Measurements from ENCODE around the gene ZBTB3.
A peak's percentile ranks its signal among the peaks of the same experiment; 100 is the strongest.
"Not testable (repeated sequence)": the region's sequence is repeated elsewhere in the genome, so short reads cannot be mapped to it uniquely, and the experiment has no call there.

The ZBTB3 gene

DNA sequence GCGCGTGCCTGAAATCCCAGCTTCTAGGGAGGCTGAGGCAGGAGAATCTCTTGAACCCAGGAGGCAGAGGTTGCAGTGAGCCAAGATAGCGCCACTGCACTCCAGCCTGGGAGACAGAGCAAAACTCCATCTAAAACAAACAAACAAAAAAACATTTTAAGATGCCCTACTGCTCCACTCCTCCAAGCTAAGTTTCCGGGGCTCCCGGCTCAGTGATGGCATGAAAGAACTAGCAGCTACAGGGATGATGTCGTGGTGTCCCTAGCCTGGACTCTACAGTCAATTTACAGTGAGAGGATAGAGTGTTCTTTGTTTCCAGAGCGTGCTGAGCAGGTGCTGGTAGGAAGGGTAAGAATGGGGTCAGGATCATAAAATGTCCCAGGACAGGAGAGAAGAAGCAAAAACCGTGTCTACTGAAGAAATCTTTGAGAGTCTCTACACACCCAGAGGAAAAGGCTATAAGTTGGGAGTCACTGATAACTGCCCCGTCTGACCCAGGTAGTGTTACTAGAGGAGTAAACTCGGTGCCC is 1.2 kb upstream of the ZBTB3 start:
- no peak for DNase-seq

DNA sequence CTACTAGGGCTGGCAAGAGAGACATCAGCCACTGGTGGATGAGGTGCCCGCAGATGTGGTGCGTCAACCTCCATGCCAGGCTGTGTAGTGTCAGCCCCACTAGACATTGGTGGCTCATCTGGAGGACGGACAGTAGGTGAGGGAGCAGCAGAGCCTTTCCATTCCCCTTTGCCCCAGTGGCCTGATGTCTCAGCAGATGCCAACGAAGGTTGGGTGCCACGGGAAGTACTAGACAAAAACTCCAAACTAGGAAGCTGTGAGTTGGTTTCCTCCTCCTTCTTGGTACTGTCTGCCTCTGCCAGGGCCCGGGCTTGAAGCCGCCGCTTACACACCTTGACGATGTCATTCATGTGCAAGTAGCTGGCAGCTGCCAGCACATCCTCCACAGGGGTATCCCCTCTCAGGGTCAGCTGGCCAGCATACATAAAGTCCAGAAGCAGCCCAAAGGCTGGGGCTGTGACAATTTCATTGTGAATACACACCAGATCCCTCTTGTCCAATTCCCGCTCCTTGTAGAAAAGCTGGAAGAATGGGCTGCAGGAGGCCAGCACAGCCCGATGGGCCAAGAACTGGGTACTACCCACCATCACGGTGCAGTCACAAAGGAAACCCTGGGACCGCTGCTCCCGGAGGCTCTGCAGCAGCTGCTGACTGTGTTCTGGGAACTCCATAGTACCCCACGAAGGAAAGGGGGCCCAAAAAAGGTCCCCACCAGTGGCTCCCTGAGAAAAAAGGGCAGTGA is 795 bp downstream of the ZBTB3 start:
- no peak for DNase-seq

DNA sequence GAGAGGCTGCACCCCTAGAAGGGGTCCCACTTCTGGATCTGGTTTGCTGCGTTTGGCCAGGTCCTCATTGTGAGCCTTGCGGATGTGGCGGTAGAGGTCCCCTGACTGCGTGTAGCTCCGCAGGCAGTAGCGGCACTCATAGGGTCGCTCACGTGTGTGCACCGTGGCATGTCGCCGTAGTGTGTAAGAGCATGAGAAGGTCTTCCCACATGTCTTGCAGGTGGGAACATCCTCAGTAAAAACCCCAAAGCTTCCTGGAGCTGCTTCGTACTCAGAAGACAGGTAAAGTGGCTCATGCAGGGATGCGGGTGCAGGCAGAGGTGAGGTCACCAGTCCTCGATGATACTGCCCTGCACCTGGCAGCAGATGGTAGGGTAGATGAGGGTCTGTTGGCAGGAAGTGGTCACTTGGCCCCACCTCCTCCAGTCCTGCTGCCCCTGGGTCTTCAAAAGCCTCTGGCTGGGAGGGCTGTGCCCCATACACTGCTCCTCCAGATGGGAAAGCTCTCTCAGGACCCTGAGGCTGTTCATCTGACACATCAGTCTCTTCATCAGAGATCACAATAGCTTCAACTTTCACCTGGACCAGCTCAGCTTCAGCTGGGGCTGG is 1.7 kb downstream of the ZBTB3 start:
- no peak for DNase-seq

DNA sequence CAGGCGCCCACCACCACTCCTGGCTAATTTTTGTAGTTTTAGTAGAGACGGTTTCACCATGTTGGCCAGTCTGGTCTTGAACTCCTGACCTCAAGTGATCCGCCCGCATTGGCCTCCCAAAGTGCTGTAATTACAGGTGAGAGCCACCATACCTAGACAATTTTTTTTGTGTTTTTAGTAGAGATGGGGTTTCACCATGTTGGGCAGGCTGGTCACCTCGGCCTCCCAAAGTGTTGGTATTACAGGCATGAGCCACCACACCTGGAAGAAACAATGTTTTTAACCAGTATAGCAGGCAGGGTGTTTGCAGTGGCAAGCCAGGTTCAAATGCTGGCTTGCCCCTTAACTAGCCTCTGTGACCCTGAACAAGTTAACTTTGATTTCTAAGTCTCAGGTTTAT is 4.0 kb downstream of the ZBTB3 start:
- DNase-seq = not testable (repeated sequence)

DNA sequence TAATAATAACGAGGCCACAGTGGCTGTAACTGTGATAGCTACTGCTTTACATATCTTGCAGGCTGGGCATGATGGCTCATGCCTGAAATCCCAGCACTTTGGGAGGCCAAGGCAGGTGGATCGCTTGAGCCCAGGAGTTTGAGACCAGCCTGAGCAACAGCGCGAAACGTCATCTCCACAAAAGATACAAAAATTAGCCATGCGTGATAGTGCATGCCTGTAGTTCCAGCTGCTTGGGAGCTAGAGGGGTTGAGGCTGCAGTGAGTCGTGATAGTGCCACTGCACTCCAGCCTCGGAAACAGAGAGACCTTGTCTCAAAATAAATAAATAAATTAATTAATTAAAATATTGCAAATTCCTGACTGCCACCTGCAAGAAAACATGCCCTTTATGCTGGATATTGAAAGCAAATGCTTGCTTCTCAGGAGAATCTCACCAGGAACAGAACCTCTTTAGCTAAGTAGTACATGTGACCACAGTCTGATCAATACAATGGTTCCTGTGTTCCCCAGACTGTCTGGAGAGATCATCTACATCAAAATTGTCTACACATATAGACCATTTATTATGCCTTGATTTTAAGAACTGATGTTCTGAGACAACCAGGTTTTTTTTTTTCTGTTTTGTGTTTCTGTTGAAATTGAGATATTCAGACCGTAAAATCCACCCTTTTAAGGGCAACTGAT is 6.3 kb downstream of the ZBTB3 start:
- DNase-seq = no peak

GRCh38 chr11:62737196-62737595 is 16.8 kb downstream of the ZBTB3 start:
- DNase-seq = no peak

GRCh38 chr11:62732830-62733229 is 21.1 kb downstream of the ZBTB3 start:
- no peak for DNase-seq

GRCh38 chr11:62730076-62730475 is 23.9 kb downstream of the ZBTB3 start:
- not testable (repeated sequence) for DNase-seq

DNA sequence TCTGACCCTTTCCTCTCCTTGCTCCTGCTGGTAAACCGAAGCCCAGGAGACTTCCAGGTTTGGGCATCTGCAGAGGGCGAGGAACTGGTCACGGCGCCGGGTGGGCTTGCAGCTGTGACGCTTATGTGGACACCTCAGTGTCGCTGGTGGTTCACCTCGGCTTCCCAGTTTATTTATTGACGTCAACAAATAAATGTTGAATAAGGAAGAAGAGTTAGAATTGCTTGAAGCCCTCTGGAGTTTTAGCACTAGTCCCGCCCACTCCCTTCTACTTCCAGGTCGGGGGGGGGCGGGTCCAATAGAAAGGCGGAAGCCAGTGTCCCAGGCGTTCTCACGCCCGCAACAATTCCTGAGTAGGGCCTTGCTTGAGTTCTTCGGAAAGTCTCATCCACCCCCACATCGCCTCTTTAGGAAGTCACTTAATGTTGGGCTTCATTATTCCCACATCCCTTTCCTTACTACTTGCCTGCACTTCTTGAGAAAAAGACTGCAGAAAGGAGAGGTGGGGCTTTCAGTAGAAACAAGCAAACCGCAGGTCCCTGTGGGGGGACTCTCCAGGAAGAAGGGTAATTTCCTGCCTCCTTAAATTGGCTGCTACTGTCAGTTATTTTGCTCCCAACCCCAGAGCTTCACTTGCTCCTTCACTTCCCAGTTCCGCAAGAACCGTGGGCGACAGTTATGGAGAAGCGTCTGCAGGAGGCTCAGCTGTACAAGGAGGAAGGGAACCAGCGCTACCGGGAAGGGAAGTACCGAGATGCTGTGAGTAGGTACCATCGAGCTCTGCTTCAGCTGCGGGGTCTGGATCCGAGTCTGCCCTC is 25.6 kb downstream of the ZBTB3 start, which contains the start of gene TTC9C:
Gene TTC9C, plus strand, starts transcription at position 316 of the 818 bp plus-strand sequence. Its CDS starts 363 bp downstream, at position 679.
- peak; percentile 84 for DNase-seq

GRCh38 chr11:62727872-62728170 is 26.1 kb downstream of the ZBTB3 start:
- DNase-seq = peak; percentile 83

DNA sequence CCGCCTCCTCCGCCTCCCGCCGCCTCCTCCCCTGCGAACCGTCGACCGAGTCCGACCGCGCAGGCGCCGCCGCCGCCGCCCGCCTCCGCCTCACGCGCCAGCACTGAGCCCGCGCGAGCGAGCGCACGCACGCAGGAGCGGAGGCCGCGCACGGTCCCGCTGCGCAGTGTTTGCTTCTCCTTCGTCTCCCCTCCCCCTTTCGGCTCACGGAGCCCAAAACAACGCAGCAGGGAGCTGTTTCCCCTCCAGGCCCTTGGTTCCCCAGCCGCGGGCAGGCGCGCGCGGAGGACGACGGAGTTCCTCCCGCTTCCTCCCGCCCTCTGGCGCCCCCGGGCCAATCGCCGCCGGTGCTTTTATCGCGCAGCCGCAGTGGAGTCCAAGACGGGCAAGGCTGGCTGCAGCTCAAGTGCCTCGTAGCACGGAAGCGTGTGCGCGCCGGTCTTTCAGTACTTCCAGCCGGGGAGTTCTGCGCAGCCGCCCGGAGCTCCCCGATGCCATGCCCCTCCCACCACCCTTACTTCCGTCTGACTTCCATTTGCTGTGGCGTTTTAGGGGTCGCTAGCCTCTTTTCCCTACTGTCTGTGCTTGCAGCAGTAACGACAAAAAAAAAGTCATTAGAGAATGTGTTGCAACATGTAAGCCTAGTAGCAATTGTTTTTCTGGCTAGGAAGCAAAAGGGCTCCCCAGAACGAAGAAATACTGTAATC is 26.6 kb downstream of the ZBTB3 start, which contains the start of gene HNRNPUL2:
Gene HNRNPUL2, minus strand, starts transcription at position 293 of the 707 bp plus-strand sequence. CDS start 301 bp downstream, outside the sequence.
- DNase-seq = peak; percentile 98

DNA sequence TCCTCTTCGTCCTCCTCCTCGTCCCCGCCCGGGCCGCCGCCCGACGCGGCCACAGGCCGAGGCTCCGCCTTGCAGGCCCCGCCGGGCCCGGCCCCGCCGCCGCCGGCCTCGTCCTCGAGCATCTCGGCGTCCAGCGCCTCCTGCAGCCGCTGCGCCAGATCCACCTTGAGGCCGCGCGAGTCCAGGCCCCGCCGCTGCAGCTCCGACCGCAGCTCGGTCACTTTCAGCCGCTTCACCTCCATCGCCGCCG is 27.1 kb downstream of the ZBTB3 start:
- no peak for DNase-seq

- peak; percentile 42 for DNase-seq
These were observed 27.6 kb downstream of the ZBTB3 start for GRCh38 chr11:62726156-62726914.

GRCh38 chr11:62725646-62726045 is 28.3 kb downstream of the ZBTB3 start:
- no peak for DNase-seq

GRCh38 chr11:62724171-62724570 is 29.8 kb downstream of the ZBTB3 start:
- no peak for DNase-seq

DNA sequence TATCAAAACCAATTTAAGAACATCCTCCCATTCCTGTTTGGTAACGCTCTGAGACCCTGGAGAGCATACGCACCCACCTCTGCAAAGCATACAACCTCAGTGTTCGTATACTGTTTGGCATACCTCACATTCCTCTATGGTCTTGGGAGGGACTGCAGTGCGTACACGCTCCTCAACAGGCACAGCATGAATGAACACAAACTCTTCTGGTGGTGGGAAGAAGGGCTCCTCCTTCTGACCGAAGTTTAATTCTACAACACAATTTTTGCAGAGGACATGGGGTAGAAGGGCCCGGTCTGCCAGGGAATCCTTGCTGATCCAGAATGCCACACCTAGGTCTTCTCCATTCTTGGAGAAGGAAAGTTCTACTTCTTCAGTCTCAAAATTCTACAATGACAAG is 32.0 kb downstream of the ZBTB3 start:
- no peak for DNase-seq

DNA sequence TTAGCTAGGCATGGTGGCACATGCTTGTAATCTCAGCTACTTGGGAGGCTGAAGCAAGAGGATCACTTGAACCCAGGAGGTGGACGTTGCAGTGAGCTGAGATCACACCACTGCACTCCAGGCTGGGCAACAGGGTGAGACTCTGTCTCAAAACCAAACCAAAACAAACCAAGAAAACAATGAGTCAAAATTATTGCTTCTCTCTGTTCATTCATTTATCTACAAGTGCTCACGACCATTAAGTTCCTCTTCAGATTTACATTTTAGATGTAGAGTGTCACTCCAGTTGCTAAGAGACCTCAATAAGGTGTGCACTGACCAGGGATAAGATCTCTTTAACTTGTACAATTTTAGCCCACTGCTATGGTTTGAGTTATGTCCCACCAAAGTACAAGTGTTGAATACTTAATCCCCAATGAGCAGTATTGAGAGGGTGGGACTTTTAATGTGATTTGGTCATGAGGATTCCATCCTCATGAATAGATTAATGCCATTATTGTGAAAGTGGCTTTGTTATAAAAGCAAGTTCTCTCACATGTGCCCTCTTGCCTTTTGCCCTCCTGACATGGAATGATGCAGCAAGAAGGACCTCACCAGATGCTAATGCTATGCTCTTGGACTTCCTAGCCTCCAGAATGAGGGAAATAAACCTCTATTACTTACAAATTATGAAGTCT is 34.5 kb downstream of the ZBTB3 start:
- DNase-seq = no peak

DNA sequence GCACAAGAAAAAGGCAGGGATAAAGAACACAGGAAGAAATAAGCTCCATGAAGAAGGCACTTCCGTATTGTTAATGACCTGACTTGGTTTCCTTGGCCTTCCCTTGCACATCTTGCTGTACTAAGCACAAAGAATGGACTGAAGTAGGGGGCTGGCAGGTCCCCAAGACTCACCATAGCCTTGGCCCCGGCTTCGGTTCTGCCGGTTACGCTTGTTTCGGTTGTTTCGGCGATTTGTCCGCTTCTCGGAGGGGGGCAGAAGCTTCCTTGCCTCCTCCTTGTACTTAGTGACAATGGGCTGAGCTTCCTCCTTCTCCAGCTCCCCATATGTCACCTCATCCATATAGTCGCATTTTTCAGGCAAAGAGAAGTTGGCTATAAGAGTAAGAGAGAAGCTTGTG is 37.1 kb downstream of the ZBTB3 start:
- DNase-seq = no peak

DNA sequence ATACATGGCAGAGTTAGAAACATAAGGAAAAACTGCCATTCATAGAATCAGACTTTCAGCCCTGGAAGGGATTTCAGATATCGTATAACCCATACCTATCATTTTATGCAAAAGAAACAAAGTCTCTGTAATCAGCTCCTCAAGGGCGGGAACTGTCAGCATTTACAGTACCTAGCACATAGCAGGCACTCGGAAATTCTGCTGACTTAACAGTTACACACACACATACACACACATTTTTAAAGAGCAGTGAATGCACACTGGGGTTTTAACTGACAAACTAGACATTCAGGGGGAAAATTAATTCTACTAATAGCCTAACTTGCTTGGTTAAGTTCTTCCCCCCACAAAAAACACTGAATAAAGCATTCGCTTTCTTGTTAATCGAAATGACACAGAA is 37.8 kb downstream of the ZBTB3 start:
- DNase-seq = no peak

DNA sequence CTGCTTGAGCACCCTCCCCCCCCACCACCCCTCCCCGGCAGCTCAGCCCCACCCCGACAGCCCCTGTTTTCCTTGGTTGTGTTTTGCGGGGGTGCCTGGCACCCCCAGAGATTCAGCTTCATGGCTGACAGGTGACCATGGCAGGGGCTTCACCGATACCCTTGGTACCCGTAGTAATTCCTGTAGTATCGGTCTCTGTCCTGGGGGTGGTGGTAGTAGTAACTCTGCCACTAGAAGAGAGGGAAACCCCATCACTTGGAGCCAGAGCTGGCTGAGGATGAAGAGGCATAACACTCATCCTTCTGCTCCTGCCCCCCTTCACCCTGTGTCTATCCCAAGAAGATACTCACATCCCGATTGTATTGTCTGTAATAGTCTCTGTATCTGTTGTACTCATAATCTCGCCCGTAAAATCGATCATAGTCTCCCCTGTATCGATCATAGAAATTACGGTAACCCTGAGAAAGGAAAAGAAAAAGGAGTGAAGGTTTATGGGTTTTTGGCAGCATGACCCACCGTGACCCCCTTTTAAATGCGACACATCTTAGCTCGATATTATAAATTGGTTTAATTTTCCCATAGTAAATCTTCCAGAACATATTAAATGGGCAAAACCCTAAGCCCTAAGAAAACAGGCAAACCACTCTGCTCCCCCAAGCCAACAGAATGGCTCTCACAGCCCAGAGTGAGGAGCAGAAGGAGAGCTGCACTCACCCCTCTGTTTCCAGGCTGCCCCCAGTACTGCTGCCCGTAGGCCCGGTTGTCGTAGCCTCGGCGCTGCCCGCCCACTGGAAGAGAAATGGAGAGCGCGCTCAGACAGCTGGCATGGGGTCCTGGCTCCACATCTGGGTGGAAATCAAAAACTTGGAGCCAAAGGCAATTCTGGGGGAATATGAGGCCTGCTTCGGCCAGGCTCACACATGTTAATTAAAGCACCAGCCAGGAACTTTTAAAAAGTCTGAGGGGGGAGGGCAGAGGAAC is 38.5 kb downstream of the ZBTB3 start:
- no peak for DNase-seq
